GM18505 (cell line): ENCODE measurements around the gene ACAA2.
"Not testable (repeated sequence)": the region's sequence is repeated elsewhere in the genome, so short reads cannot be mapped to it uniquely, and the experiment has no call there.

ENCODE experiments used
- ATAC-seq: cut with Tn5 transposase; IDR thresholded peaks from one replicate; pipeline ENCODE4 v1.9.1; 2021; ENCODE audit not compliant: unreplicated experiment
- POLR2A ChIP-seq: IDR thresholded peaks from 4 replicates; pipeline ENCODE4 v1.6.1; 2011; ENCODE audit warnings: borderline replicate concordance; ENCODE audit not compliant: insufficient read depth, insufficient read length; ENCODE audit errors: extremely low read depth

Gene ACAA2

GRCh38 chr18:49811151-49811938, 2.0 kb downstream of the ACAA2 start:
- no peak for TF ChIP-seq POLR2A
- ATAC-seq: no peak

GRCh38 chr18:49808553-49809191, 4.7 kb downstream of the ACAA2 start:
- not testable (repeated sequence) for ATAC-seq

GRCh38 chr18:49804096-49804495, 9.2 kb downstream of the ACAA2 start:
- TF ChIP-seq POLR2A: no peak
- ATAC-seq: no peak

- ATAC-seq: no peak
- TF ChIP-seq POLR2A: no peak
Observed at GRCh38 chr18:49802623-49803022, 10.7 kb downstream of the ACAA2 start.

- not testable (repeated sequence) for ATAC-seq
Observed at GRCh38 chr18:49800491-49800890, 12.8 kb downstream of the ACAA2 start.

- not testable (repeated sequence) for ATAC-seq
Observed at GRCh38 chr18:49799806-49800205, 13.5 kb downstream of the ACAA2 start.

GRCh38 chr18:49798001-49798400, 15.3 kb downstream of the ACAA2 start:
- no peak for TF ChIP-seq POLR2A
- ATAC-seq: no peak

- no peak for TF ChIP-seq POLR2A
- no peak for ATAC-seq
Observed at GRCh38 chr18:49795612-49796552, 17.5 kb downstream of the ACAA2 start.

GRCh38 chr18:49794743-49795142, 18.6 kb downstream of the ACAA2 start:
- no peak for TF ChIP-seq POLR2A
- ATAC-seq: no peak

GRCh38 chr18:49789560-49790134, 23.7 kb downstream of the ACAA2 start:
- ATAC-seq: not testable (repeated sequence)

- peak; percentile 55 for ATAC-seq
Observed at GRCh38 chr18:49788327-49788898, 24.9 kb downstream of the ACAA2 start.

GRCh38 chr18:49786019-49786720, 27.2 kb downstream of the ACAA2 start:
- no peak for ATAC-seq
- TF ChIP-seq POLR2A: no peak

More at GRCh38 chr18:49788327-49788898, 24.9 kb downstream of the ACAA2 start:
- TF ChIP-seq POLR2A: no peak
